Lower leg skin (tissue), 3 donors: ENCODE measurements around the gene TMEM87A.
A peak's percentile ranks its signal among the peaks of the same experiment; 100 is the strongest.

Experiments used
- CTCF ChIP-seq, 3 donors: fragments of 450-650 bp; IDR thresholded peaks; one replicate each; pipeline ENCODE4 v1.5.1; 2016; ENCODE audit warnings: antibody characterized with exemption in 3 of 3, mild to moderate bottlenecking in 3 of 3, moderate library complexity in 2 of 3
- POLR2A ChIP-seq, 2 donors: fragments of 450-650 bp; IDR thresholded peaks; one replicate each; pipeline ENCODE4 v1.6.1; 2016 to 2017; ENCODE audit warnings: antibody characterized with exemption in 2 of 2, mild to moderate bottlenecking in 1 of 2, moderate library complexity in 1 of 2

- TF ChIP-seq CTCF (IDR thresholded peaks at IDR 0.05), result no peak
- TF ChIP-seq POLR2A (IDR thresholded peaks at IDR 0.05), result peak in 1 of 2 donors; percentile 35
Observed at GRCh38 chr15:42272939-42273899, at the start of gene TMEM87A, which contains the start of gene GANC.
